SK-N-MC (cell line): ENCODE data around the gene BCAS4.

Source experiments
- DNase-seq: peaks from one replicate; pipeline ENCODE4 v3.0.0-alpha.2; 2011; ENCODE audit warnings: low read depth, low spot score
- H3K27ac ChIP-seq: fragments of 200-600 bp; sonication (generic); 2 replicates; pipeline ENCODE4 v1.5.1; 2016; ENCODE audit warnings: mixed run types
- H3K36me3 ChIP-seq: fragments of 200-600 bp; sonication (generic); 2 replicates; pipeline ENCODE4 v1.6.1; 2017; ENCODE audit warnings: antibody characterized with exemption, low read length, mixed read lengths; ENCODE audit not compliant: insufficient read depth
- H3K4me3 ChIP-seq: fragments of 200-600 bp; sonication (generic); 2 replicates; pipeline ENCODE4 v1.5.1; 2016
- H3K9ac ChIP-seq: fragments of 200-600 bp; sonication (generic); 2 replicates; pipeline ENCODE4 v1.8.0; 2017; ENCODE audit warnings: mixed run types, mixed read lengths; ENCODE audit not compliant: insufficient read length
- H3K9me3 ChIP-seq: fragments of 200-600 bp; sonication (generic); 2 replicates; pipeline ENCODE4 v1.6.1; 2017; ENCODE audit warnings: low read depth, mild to moderate bottlenecking, antibody characterized with exemption, low read length, moderate library complexity, mixed read lengths
- EZH2 ChIP-seq: fragments of 200-600 bp; sonication (generic); IDR thresholded peaks from one replicate; pipeline ENCODE4 v1.6.1; 2017; ENCODE audit warnings: antibody characterized with exemption
- FOXP2 ChIP-seq: optimal IDR thresholded peaks from 2 replicates; pipeline ENCODE3; 2011; ENCODE audit warnings: mild to moderate bottlenecking, moderate library complexity; ENCODE audit not compliant: insufficient read depth; ENCODE audit errors: extremely low read length, control extremely low read depth
- POLR2AphosphoS5 ChIP-seq: IDR thresholded peaks from 2 replicates; pipeline ENCODE4 v1.6.1; 2012; ENCODE audit warnings: mild to moderate bottlenecking, low read depth, low read length, borderline replicate concordance

The BCAS4 gene

DNA sequence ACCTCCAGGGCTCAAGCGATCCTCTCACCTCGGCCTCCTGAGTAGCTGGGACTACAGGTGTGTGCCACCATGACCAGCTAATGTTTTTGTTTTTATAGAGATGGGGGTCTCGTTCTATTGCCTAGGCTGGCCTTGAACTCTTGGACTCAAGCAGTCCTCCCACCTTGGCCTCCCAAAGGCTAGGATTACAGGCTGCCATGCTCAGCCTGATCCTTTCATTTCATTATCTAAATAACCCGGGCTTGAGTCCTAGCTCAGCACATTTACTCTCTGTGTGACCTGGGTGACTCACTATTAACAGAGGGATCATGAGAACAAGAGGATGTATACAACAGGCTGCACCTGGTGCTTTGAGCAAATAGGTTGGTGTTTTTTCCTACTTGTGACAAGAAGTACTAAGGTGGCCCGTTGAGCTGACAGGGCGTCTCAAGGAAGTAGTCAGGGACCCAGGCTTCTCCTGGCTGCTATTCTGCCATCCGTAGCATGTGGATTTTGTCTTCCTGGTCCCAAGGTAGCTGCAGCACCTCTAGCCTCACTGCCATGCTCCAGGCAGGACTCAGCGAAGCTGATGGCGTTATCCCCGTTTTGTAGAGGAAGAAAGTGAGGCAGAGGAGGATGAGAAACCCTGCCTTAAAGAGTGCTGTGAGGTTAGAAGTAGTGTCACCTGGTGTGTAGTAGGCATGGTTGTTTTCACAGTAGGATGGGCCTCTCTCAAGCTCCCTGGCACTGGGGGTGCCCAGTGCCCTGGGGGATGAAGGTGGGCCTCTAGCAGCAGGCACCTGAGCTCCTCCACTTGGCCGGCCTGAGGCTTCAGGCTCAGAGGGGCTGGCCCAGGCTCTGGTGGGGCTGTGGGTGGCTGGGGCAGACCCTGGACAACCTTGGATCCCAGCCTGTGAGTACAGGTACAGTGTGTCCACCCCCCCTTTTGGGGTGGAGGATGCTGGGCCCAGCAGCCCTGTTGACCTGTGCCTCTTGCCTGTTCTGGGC is 73.9 kb downstream of the BCAS4 start:
- TF ChIP-seq POLR2AphosphoS5 (no peak), FOXP2 (no peak), EZH2 (no peak)
- Histone ChIP-seq H3K9ac (no peak overlapping the region), H3K4me3 (no peak overlapping the region), H3K9me3 (no peaks in the 10 kb centered on the region), H3K27ac (no peak overlapping the region), H3K36me3 (no peaks in the 10 kb centered on the region)
- DNase-seq = no peak

DNA sequence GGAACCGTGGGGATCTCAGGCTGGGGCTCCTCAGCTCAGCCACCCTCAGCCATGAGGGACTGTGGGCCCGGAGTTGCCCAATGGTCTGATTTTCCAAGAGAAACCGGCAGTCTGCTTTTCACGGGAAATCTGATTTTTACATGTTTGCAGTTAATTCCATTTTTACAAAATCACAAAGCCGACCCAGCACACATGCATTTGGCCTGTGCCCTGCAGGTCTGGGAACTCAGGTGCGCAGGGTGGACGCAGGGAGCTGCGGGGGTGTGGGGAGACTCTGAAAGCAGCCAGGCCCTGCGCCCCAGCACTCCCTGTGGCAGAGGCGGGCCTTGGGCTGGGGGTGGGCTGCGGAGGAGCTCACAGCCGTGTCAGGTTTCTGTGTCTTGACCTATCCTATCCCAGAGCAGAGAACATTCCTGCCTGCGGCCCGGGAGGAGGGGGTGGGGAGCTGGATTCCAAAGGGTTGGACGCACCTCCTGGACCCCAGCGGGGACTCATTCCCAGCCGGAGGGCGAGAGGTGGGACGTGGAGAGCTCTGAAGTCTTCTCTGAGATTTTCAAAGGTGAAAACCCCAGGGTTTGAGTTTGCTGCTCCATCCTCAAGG is 75.8 kb downstream of the BCAS4 start:
- Histone ChIP-seq H3K27ac (no peak overlapping the region), H3K4me3 (no peak overlapping the region), H3K9ac (no peak overlapping the region), H3K36me3 (no peaks in the 10 kb centered on the region), H3K9me3 (no peaks in the 10 kb centered on the region)
- DNase-seq = no peak
- TF ChIP-seq POLR2AphosphoS5 (no peak), FOXP2 (no peak), EZH2 (no peak)

DNA sequence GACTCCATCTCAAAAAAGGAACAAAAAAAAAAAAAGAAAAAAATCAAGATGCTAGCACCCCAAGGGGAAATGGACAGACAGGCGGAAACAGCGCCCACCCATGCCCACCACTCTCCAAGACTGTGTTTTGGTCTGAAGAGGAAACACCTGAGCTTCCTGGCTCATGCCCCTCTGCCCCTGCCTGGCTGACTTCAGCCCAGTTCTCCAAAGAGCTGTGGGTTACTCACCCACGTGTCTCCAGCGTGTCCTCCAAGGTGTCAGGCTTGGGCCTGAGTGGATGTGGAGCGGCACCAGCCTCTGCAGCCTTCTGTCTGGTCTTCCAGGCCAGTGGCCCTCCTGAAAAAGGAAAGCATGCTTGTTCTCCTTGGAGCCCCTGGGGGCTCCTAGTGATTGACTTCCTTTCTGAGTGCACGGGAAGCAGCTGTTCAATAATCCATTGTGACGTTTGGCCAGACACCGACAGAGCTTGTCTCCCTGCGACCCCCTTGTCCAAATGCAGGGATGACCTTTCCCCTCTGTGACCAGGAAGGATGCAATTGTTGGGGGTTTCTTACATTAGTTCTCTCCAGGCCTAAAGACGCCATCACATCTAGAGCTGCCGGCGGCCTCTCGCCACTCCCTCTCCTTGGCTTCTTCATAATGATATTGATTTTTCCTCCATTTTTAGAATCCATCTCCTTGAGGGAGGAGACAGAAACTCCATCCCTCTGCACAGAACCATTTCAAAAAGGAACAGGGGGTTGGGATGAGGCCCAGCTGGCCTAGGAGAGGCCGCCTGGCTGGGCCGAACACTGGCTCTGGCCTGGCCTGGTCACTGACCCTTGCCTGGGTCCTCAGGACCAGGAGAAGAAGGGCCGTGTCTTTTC is 77.9 kb downstream of the BCAS4 start:
- DNase-seq = no peak
- Histone ChIP-seq H3K27ac (no peak overlapping the region), H3K9me3 (no peaks in the 10 kb centered on the region), H3K9ac (no peak overlapping the region), H3K36me3 (no peaks in the 10 kb centered on the region), H3K4me3 (no peak overlapping the region)
- TF ChIP-seq FOXP2 = no peak
- TF ChIP-seq POLR2AphosphoS5 = no peak
- no peak for TF ChIP-seq EZH2

- TF ChIP-seq FOXP2 = no peak
- no peak for TF ChIP-seq POLR2AphosphoS5
- no peak for TF ChIP-seq EZH2
Measured at GRCh38 chr20:50873585-50873984, 78.7 kb downstream of the BCAS4 start.

GRCh38 chr20:50874111-50874757 is 79.4 kb downstream of the BCAS4 start:
- Histone ChIP-seq H3K36me3 (no peaks in the 10 kb centered on the region), H3K9me3 (no peaks in the 10 kb centered on the region), H3K4me3 (no peak overlapping the region), H3K9ac (no peak overlapping the region), H3K27ac (no peak overlapping the region)
- TF ChIP-seq EZH2 (no peak), POLR2AphosphoS5 (no peak), FOXP2 (no peak)
- no peak for DNase-seq

More at GRCh38 chr20:50873585-50873984, 78.7 kb downstream of the BCAS4 start:
- no peak overlapping the region for H3K4me3 ChIP-seq
- no peak for DNase-seq
- H3K36me3 ChIP-seq = no peaks in the 10 kb centered on the region
- no peak overlapping the region for H3K9ac ChIP-seq
- H3K9me3 ChIP-seq = no peaks in the 10 kb centered on the region
- H3K27ac ChIP-seq = no peak overlapping the region

- TF ChIP-seq FOXP2 (no peak), POLR2AphosphoS5 (no peak), EZH2 (no peak)
- no peak overlapping the region for H3K27ac ChIP-seq
- no peaks in the 10 kb centered on the region for H3K36me3 ChIP-seq
- no peak overlapping the region for H3K4me3 ChIP-seq
- H3K9ac ChIP-seq = no peak overlapping the region
- no peak for DNase-seq
- H3K9me3 ChIP-seq = no peaks in the 10 kb centered on the region
Measured at GRCh38 chr20:50874758-50875665, 80.2 kb downstream of the BCAS4 start.

- H3K9me3 ChIP-seq = no peaks in the 10 kb centered on the region
- DNase-seq = no peak
- no peaks in the 10 kb centered on the region for H3K36me3 ChIP-seq
- no peak for TF ChIP-seq POLR2AphosphoS5
- no peak for TF ChIP-seq FOXP2
- TF ChIP-seq EZH2 = no peak
- no peak overlapping the region for H3K27ac ChIP-seq
- H3K4me3 ChIP-seq = no peak overlapping the region
- H3K9ac ChIP-seq = no peak overlapping the region
Measured at GRCh38 chr20:50876063-50876685, 81.3 kb downstream of the BCAS4 start.

GRCh38 chr20:50876816-50877215 is 82.0 kb downstream of the BCAS4 start:
- TF ChIP-seq EZH2 (no peak), POLR2AphosphoS5 (no peak), FOXP2 (no peak)
- Histone ChIP-seq H3K36me3 (no peaks in the 10 kb centered on the region), H3K4me3 (no peak overlapping the region), H3K9ac (no peak overlapping the region), H3K27ac (no peak overlapping the region), H3K9me3 (no peaks in the 10 kb centered on the region)
- no peak for DNase-seq
